IMR-90 (cell line): ENCODE measurements around the gene ZNF362.

Experiments
- POLR2A ChIP-seq: IDR thresholded peaks from 2 replicates; pipeline ENCODE4 v1.6.1; 2012; ENCODE audit warnings: mild to moderate bottlenecking, low read depth, low read length
- RAD21 ChIP-seq: IDR thresholded peaks from 2 replicates; pipeline ENCODE4 v1.6.1; 2012; ENCODE audit warnings: low read length, improper control_type of control experiment
- RFX5 ChIP-seq: IDR thresholded peaks from 2 replicates; pipeline ENCODE4 v1.8.0; 2012; ENCODE audit warnings: low read depth, mild to moderate bottlenecking, low read length, moderate library complexity
- SMC3 ChIP-seq: fragments of 150-350 bp; IDR thresholded peaks from 2 replicates; pipeline ENCODE4 v1.6.1; 2016; ENCODE audit warnings: low read depth, mild to moderate bottlenecking, antibody characterized with exemption, low read length, moderate library complexity
- TF ChIP-seq, protein P1 (sequence below): conservative IDR thresholded peaks from 2 replicates; pipeline ENCODE4 v1.5.1; 2012; ENCODE audit warnings: mild to moderate bottlenecking, low read depth, low read length, improper control_type of control experiment
- TF ChIP-seq, protein P2 (sequence below): fragments of 150-350 bp; IDR thresholded peaks from 2 replicates; pipeline ENCODE4 v1.6.1; 2016; ENCODE audit warnings: low read depth, mild to moderate bottlenecking, low read length, moderate library complexity, borderline replicate concordance

GRCh38 chr1:33275195-33275594 is 18.9 kb downstream of the ZNF362 start:
- TF ChIP-seq, protein P1, sequence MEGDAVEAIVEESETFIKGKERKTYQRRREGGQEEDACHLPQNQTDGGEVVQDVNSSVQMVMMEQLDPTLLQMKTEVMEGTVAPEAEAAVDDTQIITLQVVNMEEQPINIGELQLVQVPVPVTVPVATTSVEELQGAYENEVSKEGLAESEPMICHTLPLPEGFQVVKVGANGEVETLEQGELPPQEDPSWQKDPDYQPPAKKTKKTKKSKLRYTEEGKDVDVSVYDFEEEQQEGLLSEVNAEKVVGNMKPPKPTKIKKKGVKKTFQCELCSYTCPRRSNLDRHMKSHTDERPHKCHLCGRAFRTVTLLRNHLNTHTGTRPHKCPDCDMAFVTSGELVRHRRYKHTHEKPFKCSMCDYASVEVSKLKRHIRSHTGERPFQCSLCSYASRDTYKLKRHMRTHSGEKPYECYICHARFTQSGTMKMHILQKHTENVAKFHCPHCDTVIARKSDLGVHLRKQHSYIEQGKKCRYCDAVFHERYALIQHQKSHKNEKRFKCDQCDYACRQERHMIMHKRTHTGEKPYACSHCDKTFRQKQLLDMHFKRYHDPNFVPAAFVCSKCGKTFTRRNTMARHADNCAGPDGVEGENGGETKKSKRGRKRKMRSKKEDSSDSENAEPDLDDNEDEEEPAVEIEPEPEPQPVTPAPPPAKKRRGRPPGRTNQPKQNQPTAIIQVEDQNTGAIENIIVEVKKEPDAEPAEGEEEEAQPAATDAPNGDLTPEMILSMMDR, result no peak
- TF ChIP-seq RFX5 (no peak), POLR2A (no peak), RAD21 (no peak), SMC3 (no peak)
- TF ChIP-seq, protein P2, sequence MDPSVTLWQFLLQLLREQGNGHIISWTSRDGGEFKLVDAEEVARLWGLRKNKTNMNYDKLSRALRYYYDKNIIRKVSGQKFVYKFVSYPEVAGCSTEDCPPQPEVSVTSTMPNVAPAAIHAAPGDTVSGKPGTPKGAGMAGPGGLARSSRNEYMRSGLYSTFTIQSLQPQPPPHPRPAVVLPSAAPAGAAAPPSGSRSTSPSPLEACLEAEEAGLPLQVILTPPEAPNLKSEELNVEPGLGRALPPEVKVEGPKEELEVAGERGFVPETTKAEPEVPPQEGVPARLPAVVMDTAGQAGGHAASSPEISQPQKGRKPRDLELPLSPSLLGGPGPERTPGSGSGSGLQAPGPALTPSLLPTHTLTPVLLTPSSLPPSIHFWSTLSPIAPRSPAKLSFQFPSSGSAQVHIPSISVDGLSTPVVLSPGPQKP, result no peak
